Calu3 (cell line): Measurements from ENCODE around the gene KCTD21. TPM values are rescaled to one million over a fixed set of nuclear protein-coding genes. Genes with fewer than 3 reads are reported as not detected.

ENCODE experiments used
- BruUV-seq: library from RNA; stranded (reverse); fragments of 400-500 nt; replicated peaks from 2 replicates; lab custom pipeline; 2021; lab: Mats Ljungman, UMichigan
- CTCF ChIA-PET: fragments of 300-600 bp; sonication (Branson Sonifier 250); formaldehyde crosslinking; loops from one replicate; lab custom pipeline; 2022; ENCODE audit warnings: antibody characterized with exemption; lab: Charles Lee
- DNase-seq: peaks from one replicate; pipeline ENCODE4 v3.0.0; 2022
- H3K27ac Mint-ChIP-seq: one replicate; pipeline ENCODE4 v1.8.0; 2022; ENCODE audit warnings: mixed read lengths; ENCODE audit not compliant: unreplicated experiment
- H3K27me3 Mint-ChIP-seq: one replicate; pipeline ENCODE4 v1.8.0; 2022; ENCODE audit warnings: mixed read lengths; ENCODE audit not compliant: unreplicated experiment
- H3K36me3 Mint-ChIP-seq: one replicate; pipeline ENCODE4 v1.8.0; 2022; ENCODE audit warnings: mild to moderate bottlenecking, moderate library complexity, mixed read lengths; ENCODE audit not compliant: insufficient read depth, unreplicated experiment
- H3K4me1 Mint-ChIP-seq: one replicate; pipeline ENCODE4 v1.8.0; 2022; ENCODE audit warnings: mild to moderate bottlenecking, low read depth, mixed read lengths; ENCODE audit not compliant: unreplicated experiment
- H3K4me3 Mint-ChIP-seq: one replicate; pipeline ENCODE4 v1.8.0; 2022; ENCODE audit warnings: mild to moderate bottlenecking, low read depth, moderate library complexity, mixed read lengths; ENCODE audit not compliant: unreplicated experiment
- H3K9me3 Mint-ChIP-seq: one replicate; pipeline ENCODE4 v1.8.0; 2022; ENCODE audit warnings: low read depth, mixed read lengths; ENCODE audit not compliant: unreplicated experiment
- CTCF ChIP-seq: fragments of 200-600 bp; IDR thresholded peaks from one replicate; pipeline ENCODE4 v1.8.0; 2022; ENCODE audit warnings: antibody characterized with exemption; ENCODE audit not compliant: unreplicated experiment
- intact Hi-C: fragments of 100-400 bp; cut with micrococcal nuclease; formaldehyde crosslinking; loops from one replicate; pipeline ENCODE4 v1.10.0; 2022; ENCODE audit not compliant: unreplicated experiment
- total RNA-seq: library from RNA; stranded (reverse); gene quantifications from 2 replicates; pipeline ENCODE4 v1.2.3, GENCODE V29; 2022

The KCTD21 gene
- total RNA-seq, 1 experiment from 2014 or later, result 8.5 TPM

GRCh38 chr11:78127403-78127802 is 61.0 kb downstream of the KCTD21 start:
- CTCF ChIA-PET, result no interaction called here
- TF ChIP-seq CTCF, result no peak
- H3K9me3 Mint-ChIP-seq, result no peaks in the 10 kb centered on the region
- H3K4me3 Mint-ChIP-seq, result no peak overlapping the region
- no peak for DNase-seq
- peaks cover 10% of the 10 kb centered on the region for H3K36me3 Mint-ChIP-seq
- no peaks in the 10 kb centered on the region for H3K27me3 Mint-ChIP-seq
- BruUV-seq, result no TSS peak
- no peak overlapping the region for H3K27ac Mint-ChIP-seq
- H3K4me1 Mint-ChIP-seq, result peaks cover 8% of the 10 kb centered on the region
- intact Hi-C loops, result no loop called here

Other genes starting within 250 kb of the KCTD21 start
- gene INTS4, start 194.0 kb downstream of the KCTD21 start, total RNA-seq, result 35.4 and 43.9 TPM in 2 replicates
- gene KCTD14, start 165.3 kb downstream of the KCTD21 start, total RNA-seq, result 13.2 and 17.6 TPM in 2 replicates
- gene THRSP, start 124.8 kb downstream of the KCTD21 start, total RNA-seq, result not detected in 2 replicates
- 264 and 343 TPM in 2 replicates for gene NDUFC2, start 108.8 kb downstream of the KCTD21 start, total RNA-seq
- 73.5 and 85.7 TPM in 2 replicates for gene ALG8, start 49.0 kb downstream of the KCTD21 start, total RNA-seq
- 6.8 and 7.8 TPM in 2 replicates for gene USP35, start 293 bp upstream of the KCTD21 start, total RNA-seq
- 10.6 and 12.7 TPM in 2 replicates for gene GAB2, start 229.2 kb upstream of the KCTD21 start, total RNA-seq